ENCODE measurements around the gene NSMCE1. TPM values are rescaled to one million over a fixed set of nuclear protein-coding genes. Genes with fewer than 3 reads are reported as not detected.
A peak's percentile ranks its signal among the peaks of the same experiment; 100 is the strongest.

Gene NSMCE1
- total RNA-seq, 1 donor from 2014 or later, result 35.8 TPM

- ATAC-seq (no peak), DNase-seq (ENCODE audit: missing footprints) (no peak)
- intact Hi-C loops (cut with DNase I), result no loop called here
Measured at GRCh38 chr16:27237219-27238015, 31.2 kb downstream of the NSMCE1 start.

DNA sequence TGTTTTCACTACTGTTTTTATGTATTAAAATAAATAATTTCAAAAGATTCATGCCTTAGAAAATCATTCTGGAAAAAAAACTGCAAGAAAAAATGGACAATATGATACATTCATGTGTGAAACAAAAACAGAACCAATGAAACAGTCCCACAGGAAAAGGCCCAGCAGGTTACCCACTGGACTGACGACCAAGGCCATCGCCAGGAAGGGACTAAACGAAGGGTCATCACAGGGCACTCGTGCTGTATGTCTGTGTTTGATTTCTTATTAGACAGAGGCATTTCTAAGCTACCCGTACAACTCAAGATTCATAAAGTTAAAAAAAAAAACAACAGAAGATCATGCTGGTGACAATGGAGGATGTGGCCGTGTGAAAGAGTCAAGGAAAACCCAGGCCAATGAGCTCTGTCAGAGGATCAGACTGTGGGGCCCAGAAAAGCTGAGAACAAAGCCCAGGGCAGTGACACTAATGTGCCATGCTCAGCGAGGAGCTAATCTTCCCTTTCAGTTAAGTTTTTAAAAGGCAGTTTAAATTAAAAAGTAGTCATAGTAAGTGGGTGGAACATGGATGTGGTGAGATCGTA is 31.8 kb downstream of the NSMCE1 start:
- DNase-seq (ENCODE audit: missing footprints) (no peak), ATAC-seq (no peak)
- intact Hi-C loops (cut with DNase I), result no loop called here

GRCh38 chr16:27235938-27236245 is 32.7 kb downstream of the NSMCE1 start:
- DNase-seq (ENCODE audit: missing footprints), result no peak
- no peak for ATAC-seq
- intact Hi-C loops (cut with DNase I), result loop anchor here (2.0 kb wide), 1 partner anchor 133 kb away; no protein-coding TSS in a partner anchor

GRCh38 chr16:27235055-27235937 is 33.3 kb downstream of the NSMCE1 start:
- ATAC-seq (peak; percentile 75), DNase-seq (ENCODE audit: missing footprints) (peak; percentile 90)
- intact Hi-C loops (cut with DNase I), result loop anchor here (2.0 kb wide), 1 partner anchor 134 kb away; no protein-coding TSS in a partner anchor

GRCh38 chr16:27234603-27235002 is 34.0 kb downstream of the NSMCE1 start:
- intact Hi-C loops (cut with DNase I), result loop anchor here (2.0 to 5.0 kb wide), 2 partner anchors 93 to 134 kb away; no protein-coding TSS in a partner anchor
- no peak for ATAC-seq
- no peak for DNase-seq (ENCODE audit: missing footprints)

GRCh38 chr16:27234171-27234570 is 34.4 kb downstream of the NSMCE1 start:
- ATAC-seq (no peak), DNase-seq (ENCODE audit: missing footprints) (no peak)

DNA sequence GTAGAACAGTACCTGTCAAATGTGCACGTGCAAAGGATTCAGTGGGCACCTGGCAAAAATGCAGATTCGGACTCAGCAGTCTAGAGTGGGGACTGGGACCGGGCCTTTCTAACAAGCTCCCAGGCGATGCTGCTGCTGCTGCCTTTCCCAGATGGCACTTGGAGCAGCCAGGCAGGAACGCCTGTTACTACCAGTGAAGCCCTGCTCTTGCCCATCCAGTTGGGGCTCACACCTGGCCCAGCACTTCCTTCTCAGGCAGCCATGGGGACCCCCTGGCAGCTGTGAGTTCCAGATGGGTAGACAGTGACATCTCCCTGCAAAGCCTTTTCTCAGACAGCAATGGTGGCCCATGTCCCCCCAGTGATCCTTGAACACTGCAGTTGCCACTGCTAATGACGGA is 34.8 kb downstream of the NSMCE1 start:
- ATAC-seq (no peak), DNase-seq (ENCODE audit: missing footprints) (no peak)
- intact Hi-C loops (cut with DNase I), result loop anchor here (2.0 to 5.0 kb wide), 2 partner anchors 94 to 135 kb away; no protein-coding TSS in a partner anchor

More at GRCh38 chr16:27234171-27234570, 34.4 kb downstream of the NSMCE1 start:
- intact Hi-C loops (cut with DNase I), result loop anchor here (2.0 to 5.0 kb wide), 2 partner anchors 93 to 135 kb away; no protein-coding TSS in a partner anchor

DNA sequence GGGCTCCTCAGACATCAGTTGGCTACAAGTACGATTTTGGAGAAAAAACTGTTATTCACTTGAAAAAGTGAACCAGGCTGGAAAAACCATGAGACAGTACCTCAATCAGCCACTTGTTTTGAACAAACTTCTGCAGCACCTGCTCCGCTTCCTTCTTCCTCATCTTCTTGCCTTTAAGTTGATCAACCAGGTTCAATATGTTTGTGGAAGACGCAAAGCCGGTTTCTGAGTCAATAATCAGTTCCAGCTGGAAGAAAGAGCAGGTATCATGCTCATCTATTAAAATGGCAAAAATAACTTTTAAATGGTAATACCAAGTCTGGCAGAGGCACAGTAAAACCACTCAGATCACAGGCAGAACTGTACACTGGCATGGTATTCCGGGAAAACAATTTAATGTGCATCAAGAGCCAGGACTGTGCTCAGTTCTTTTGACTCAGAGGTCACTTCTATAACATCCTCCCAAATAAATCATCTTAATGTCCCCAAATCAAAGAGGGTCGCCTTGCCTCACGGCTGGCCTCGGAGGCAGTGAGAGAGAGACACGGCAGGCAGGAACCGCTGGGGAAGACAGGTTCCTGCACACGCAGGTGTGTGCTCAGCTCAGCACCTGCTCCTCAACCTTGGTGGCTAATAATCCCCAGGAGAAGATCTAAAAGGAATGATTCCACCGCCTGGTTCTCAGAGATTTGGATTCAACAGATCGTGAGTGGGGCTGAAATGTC is 35.5 kb downstream of the NSMCE1 start:
- ATAC-seq (no peak), DNase-seq (ENCODE audit: missing footprints) (no peak)
- intact Hi-C loops (cut with DNase I), result loop anchor here (5.0 kb wide), 1 partner anchor 94 kb away; no protein-coding TSS in a partner anchor

DNA sequence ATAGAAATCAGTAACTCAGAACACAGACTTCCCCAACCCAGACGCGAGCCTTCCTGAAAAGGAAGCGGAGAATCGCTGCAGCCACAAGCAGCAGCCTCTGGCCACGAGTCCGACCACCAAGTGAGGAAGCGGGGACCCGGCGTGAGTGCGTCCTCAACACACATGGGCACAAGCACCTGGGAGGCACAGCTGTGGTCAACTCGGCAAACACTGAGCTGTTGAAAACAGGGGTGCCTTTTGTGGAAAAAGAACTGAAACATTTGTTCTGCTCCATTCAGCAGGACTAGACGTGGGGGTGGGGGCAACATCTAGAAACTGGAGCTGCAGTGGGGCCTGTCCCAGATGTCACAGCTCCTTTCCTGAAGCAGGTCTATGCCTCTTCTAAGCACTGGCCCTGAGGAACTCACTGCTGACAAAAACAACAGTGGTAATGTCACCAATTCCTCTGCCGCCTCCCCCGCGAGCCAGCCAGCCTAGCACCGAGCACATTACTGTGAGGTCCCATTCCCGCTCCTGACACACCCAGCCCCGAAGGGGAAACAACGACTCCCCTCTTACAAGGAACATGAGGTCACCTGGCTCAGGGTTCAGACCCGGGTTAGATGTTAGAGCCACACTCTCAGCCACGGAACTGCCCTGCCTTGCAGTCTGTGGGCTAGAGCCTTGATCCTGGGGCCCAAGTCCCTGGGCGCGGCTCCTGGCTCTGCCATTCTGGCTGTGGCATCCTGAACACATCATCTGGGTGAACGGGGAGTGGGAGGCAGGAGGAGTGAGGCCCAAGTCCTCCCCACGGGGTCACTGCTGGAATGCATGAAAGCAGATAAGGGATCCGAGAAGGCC is 36.3 kb downstream of the NSMCE1 start:
- ATAC-seq (no peak), DNase-seq (ENCODE audit: missing footprints) (no peak)
- intact Hi-C loops (cut with DNase I), result loop anchor here (5.0 kb wide), 1 partner anchor 95 kb away; no protein-coding TSS in a partner anchor

- ATAC-seq (no peak), DNase-seq (ENCODE audit: missing footprints) (no peak)
- intact Hi-C loops (cut with DNase I), result loop anchor here (5.0 kb wide), 1 partner anchor 96 kb away; no protein-coding TSS in a partner anchor
Measured at GRCh38 chr16:27231692-27232060, 36.9 kb downstream of the NSMCE1 start.

GRCh38 chr16:27230562-27231001 is 38.0 kb downstream of the NSMCE1 start:
- intact Hi-C loops (cut with DNase I), result loop anchor here (5.0 kb wide), 1 partner anchor 97 kb away; no protein-coding TSS in a partner anchor
- no peak for DNase-seq (ENCODE audit: missing footprints)
- no peak for ATAC-seq

DNA sequence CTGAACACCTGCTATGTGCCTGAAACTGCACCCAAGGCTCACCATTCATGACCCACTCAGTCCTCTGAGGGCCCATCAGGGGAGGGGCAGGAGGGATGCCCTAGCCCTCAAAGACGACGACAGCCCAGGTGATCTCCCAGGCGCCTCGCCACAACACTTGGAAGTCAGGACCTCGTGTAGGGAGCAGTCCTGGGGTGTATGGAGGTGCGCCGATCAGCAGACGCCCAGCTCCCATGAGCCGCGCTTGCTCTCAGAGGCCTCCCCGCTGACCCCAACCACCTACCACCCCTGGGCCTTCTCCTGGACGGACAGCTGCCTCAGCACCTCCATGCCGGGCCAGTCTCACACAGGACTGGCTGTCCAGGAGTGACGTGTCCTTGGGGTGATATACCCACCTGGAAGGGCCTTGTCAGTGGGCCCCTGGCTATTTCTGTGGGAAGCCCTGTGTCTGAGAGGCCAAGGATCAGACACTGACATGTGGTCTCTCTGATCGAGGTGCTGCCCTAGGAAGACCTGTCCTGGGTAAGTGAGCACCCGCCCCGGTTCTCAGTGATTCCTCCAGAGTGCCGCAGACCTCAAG is 38.6 kb downstream of the NSMCE1 start:
- DNase-seq (ENCODE audit: missing footprints), result no peak
- ATAC-seq, result no peak
- intact Hi-C loops (cut with DNase I), result loop anchor here (5.0 kb wide), 1 partner anchor 97 kb away; no protein-coding TSS in a partner anchor

- ATAC-seq, result peak; percentile 52
- DNase-seq (ENCODE audit: missing footprints), result no peak
- intact Hi-C loops (cut with DNase I), result no loop called here
Measured at GRCh38 chr16:27228621-27229501, 39.7 kb downstream of the NSMCE1 start.

GRCh38 chr16:27228045-27228444 is 40.5 kb downstream of the NSMCE1 start:
- no peak for ATAC-seq
- no peak for DNase-seq (ENCODE audit: missing footprints)
- intact Hi-C loops (cut with DNase I), result no loop called here

DNA sequence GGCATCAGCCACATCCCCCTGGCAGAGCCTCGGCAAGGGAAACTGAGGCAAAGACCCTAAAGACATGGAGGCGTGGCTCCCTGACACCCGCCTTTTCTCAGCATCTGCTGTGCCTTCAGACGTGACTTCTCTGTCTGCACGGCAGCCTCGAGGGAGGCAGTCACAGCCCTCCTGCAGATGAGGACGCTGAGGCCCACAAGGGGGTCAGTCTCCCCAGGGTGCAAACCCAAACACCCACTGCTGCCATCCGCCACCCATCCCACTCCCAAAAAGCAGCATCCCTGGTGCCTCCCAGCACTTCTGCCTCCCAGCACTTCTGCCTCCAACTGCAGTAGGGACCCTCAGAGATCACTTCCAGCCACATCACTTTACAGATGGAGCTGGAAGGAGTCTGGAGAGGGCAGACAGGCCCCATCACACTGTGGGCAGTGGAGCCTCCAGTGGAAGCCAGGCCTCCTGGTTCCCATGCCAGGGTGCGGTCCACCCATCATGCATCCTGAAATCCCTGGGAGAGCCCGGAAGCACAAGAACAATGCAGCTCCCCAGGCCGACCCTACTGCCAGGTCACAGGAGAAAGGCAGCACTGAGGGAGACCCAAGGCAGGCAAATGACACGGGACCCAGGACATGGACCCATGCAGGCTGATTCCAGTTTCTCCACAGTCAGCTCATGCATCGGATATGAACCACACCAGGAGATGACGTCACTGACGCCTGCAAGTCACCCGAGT is 41.4 kb downstream of the NSMCE1 start:
- intact Hi-C loops (cut with DNase I), result no loop called here
- no peak for DNase-seq (ENCODE audit: missing footprints)

DNA sequence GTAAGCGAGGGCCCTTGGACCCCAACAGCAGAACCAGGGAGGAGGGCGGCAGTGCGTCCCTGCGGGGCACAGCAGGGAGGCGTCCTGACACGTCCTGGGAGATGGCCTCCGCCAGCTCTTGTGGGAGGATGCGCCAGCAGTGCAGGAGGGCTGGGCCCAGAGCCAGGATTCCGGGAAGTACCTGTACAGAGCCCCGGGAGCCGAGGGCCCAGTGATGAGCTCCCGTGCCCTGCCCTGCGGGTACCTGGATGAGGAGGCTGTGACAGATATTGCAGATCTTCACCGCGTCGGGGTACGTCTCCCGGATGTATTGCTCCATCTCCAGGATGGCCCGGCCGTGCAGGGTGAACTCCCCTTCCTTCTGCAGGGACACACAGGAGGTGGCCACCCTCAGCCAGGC is 42.1 kb downstream of the NSMCE1 start:
- intact Hi-C loops (cut with DNase I), result no loop called here
- no peak for DNase-seq (ENCODE audit: missing footprints)
- ATAC-seq, result no peak

More for the DNA sequence above, 41.4 kb downstream of the NSMCE1 start:
- no peak for ATAC-seq

All from Right ventricle myocardium inferior (tissue), 1 donor.